ENCODE measurements around the gene ALK. TPM values are rescaled to one million over a fixed set of nuclear protein-coding genes. Genes with fewer than 3 reads are reported as not detected.

The ALK gene
- total RNA-seq, 1 donor: under 0.01 TPM

- no peak for DNase-seq (ENCODE audit: insufficient read length, low spot score, missing footprints)
- Histone ChIP-seq H3K27me3 (ENCODE audit: insufficient read depth, low read length) (no peaks in the 10 kb centered on the region), H3K4me3 (ENCODE audit: insufficient read depth, low read length) (no peak overlapping the region), H4K20me1 (ENCODE audit: insufficient read depth, low read length) (no peaks in the 10 kb centered on the region), H3K79me2 (ENCODE audit: insufficient read depth, low read length) (no peaks in the 10 kb centered on the region), H3K36me3 (ENCODE audit: insufficient read depth, low read length) (no peaks in the 10 kb centered on the region), H3K4me1 (ENCODE audit: insufficient read depth, low read length) (no peaks in the 10 kb centered on the region), H3K4me2 (ENCODE audit: insufficient read depth, low read length) (no peak overlapping the region), H2AFZ (ENCODE audit: low read length) (no peak overlapping the region), H3K27ac (ENCODE audit: low read depth, low read length) (no peak overlapping the region), H3K9me3 (ENCODE audit: low read depth, low read length) (no peaks in the 10 kb centered on the region)
- TF ChIP-seq CTCF (IDR thresholded peaks at IDR 0.05; ENCODE audit: extremely low read depth, low read depth, low read length): no peak
Observed at GRCh38 chr2:29949042-29949441, 27.7 kb upstream of the ALK start.

GRCh38 chr2:29946505-29946904 is 25.1 kb upstream of the ALK start:
- no peak for TF ChIP-seq CTCF (IDR thresholded peaks at IDR 0.05; ENCODE audit: extremely low read depth, low read depth, low read length)
- Histone ChIP-seq H3K4me1 (ENCODE audit: insufficient read depth, low read length) (no peaks in the 10 kb centered on the region), H3K36me3 (ENCODE audit: insufficient read depth, low read length) (no peaks in the 10 kb centered on the region), H3K27ac (ENCODE audit: low read depth, low read length) (no peak overlapping the region), H3K9me3 (ENCODE audit: low read depth, low read length) (no peaks in the 10 kb centered on the region), H3K4me3 (ENCODE audit: insufficient read depth, low read length) (no peak overlapping the region), H3K4me2 (ENCODE audit: insufficient read depth, low read length) (no peak overlapping the region), H3K27me3 (ENCODE audit: insufficient read depth, low read length) (no peaks in the 10 kb centered on the region), H3K79me2 (ENCODE audit: insufficient read depth, low read length) (no peaks in the 10 kb centered on the region), H2AFZ (ENCODE audit: low read length) (no peak overlapping the region), H4K20me1 (ENCODE audit: insufficient read depth, low read length) (no peaks in the 10 kb centered on the region)
- DNase-seq (ENCODE audit: insufficient read length, low spot score, missing footprints): no peak

- Histone ChIP-seq H4K20me1 (ENCODE audit: insufficient read depth, low read length) (no peaks in the 10 kb centered on the region), H3K36me3 (ENCODE audit: insufficient read depth, low read length) (no peaks in the 10 kb centered on the region), H3K9me3 (ENCODE audit: low read depth, low read length) (no peaks in the 10 kb centered on the region), H3K4me2 (ENCODE audit: insufficient read depth, low read length) (no peak overlapping the region), H2AFZ (ENCODE audit: low read length) (no peak overlapping the region), H3K79me2 (ENCODE audit: insufficient read depth, low read length) (no peaks in the 10 kb centered on the region), H3K27ac (ENCODE audit: low read depth, low read length) (no peak overlapping the region), H3K27me3 (ENCODE audit: insufficient read depth, low read length) (no peaks in the 10 kb centered on the region), H3K4me3 (ENCODE audit: insufficient read depth, low read length) (no peak overlapping the region), H3K4me1 (ENCODE audit: insufficient read depth, low read length) (no peaks in the 10 kb centered on the region)
- no peak for DNase-seq (ENCODE audit: insufficient read length, low spot score, missing footprints)
- no peak for TF ChIP-seq CTCF (IDR thresholded peaks at IDR 0.05; ENCODE audit: extremely low read depth, low read depth, low read length)
Observed at GRCh38 chr2:29942711-29943110, 21.3 kb upstream of the ALK start.

- Histone ChIP-seq H2AFZ (ENCODE audit: low read length) (no peak overlapping the region), H3K79me2 (ENCODE audit: insufficient read depth, low read length) (no peaks in the 10 kb centered on the region), H3K27me3 (ENCODE audit: insufficient read depth, low read length) (no peaks in the 10 kb centered on the region), H3K36me3 (ENCODE audit: insufficient read depth, low read length) (no peaks in the 10 kb centered on the region), H3K27ac (ENCODE audit: low read depth, low read length) (no peak overlapping the region), H3K9me3 (ENCODE audit: low read depth, low read length) (no peaks in the 10 kb centered on the region), H4K20me1 (ENCODE audit: insufficient read depth, low read length) (no peaks in the 10 kb centered on the region), H3K4me3 (ENCODE audit: insufficient read depth, low read length) (no peak overlapping the region), H3K4me2 (ENCODE audit: insufficient read depth, low read length) (no peak overlapping the region), H3K4me1 (ENCODE audit: insufficient read depth, low read length) (no peaks in the 10 kb centered on the region)
- TF ChIP-seq CTCF (IDR thresholded peaks at IDR 0.05; ENCODE audit: extremely low read depth, low read depth, low read length): no peak
- DNase-seq (ENCODE audit: insufficient read length, low spot score, missing footprints): no peak
Observed at GRCh38 chr2:29940706-29941105, 19.3 kb upstream of the ALK start.

Measured in osteoblast (primary cell).